Esophagus muscularis mucosa (tissue), 4 donors: ENCODE measurements around the gene LMAN1. TPM values are rescaled to one million over a fixed set of nuclear protein-coding genes. Genes with fewer than 3 reads are reported as not detected.

ENCODE experiments used
- DNase-seq: peaks from one replicate; pipeline ENCODE4 v3.0.0-alpha.2; 2017; ENCODE audit errors: extremely low spot score
- H3K27ac ChIP-seq, 4 donors: fragments of 200-600 bp; sonication (generic); replicated peaks in 1 of 4; 1 replicate in 3 of 4; 2 replicates in 1 of 4; pipeline ENCODE4 v1.5.1; 2016 to 2019; ENCODE audit warnings: mild to moderate bottlenecking in 1 of 4
- H3K27me3 ChIP-seq, 4 donors: fragments of 200-600 bp; sonication (generic); one replicate each; pipeline versions ENCODE4 v1.5.1 to v1.6.0; 2016 to 2019
- H3K36me3 ChIP-seq, 4 donors: fragments of 200-600 bp; sonication (generic); one replicate each; pipeline ENCODE4 v1.5.1; 2016 to 2019
- H3K4me1 ChIP-seq, 4 donors: fragments of 200-600 bp; sonication (generic); one replicate each; pipeline ENCODE4 v1.5.1; 2016 to 2019
- H3K4me3 ChIP-seq, 4 donors: fragments of 200-600 bp; sonication (generic); 1 replicate in 2 of 4; 2 replicates in 2 of 4; pipeline ENCODE4 v1.5.1; 2016 to 2019; ENCODE audit warnings: mild to moderate bottlenecking in 4 of 4, moderate library complexity in 1 of 4
- H3K9me3 ChIP-seq, 4 donors: fragments of 200-600 bp; sonication (generic); 1 replicate in 3 of 4; 2 replicates in 1 of 4; pipeline ENCODE4 v1.5.1; 2016 to 2019
- EP300 ChIP-seq: sonication (generic); formaldehyde crosslinking; IDR thresholded peaks from one replicate; pipeline ENCODE4 v1.6.1; 2017; ENCODE audit warnings: antibody characterized with exemption
- POLR2A ChIP-seq: fragments of 450-650 bp; IDR thresholded peaks from one replicate; pipeline ENCODE4 v1.6.1; 2017; ENCODE audit warnings: antibody characterized with exemption, moderate library complexity, mild to moderate bottlenecking, low read depth
- POLR2AphosphoS5 ChIP-seq, 2 donors: sonication (generic); formaldehyde crosslinking; IDR thresholded peaks; one replicate each; pipeline ENCODE4 v1.6.1; 2017; ENCODE audit warnings: antibody characterized with exemption in 2 of 2
- WGBS: methylation state at CpG from one replicate; pipeline ENCODE4 v1.1.5; 2018; 5-methylcytosine and 5-hydroxymethylcytosine counted together
- intact Hi-C: fragments of 100-400 bp; cut with DNase I; formaldehyde crosslinking; loops from one replicate; pipeline ENCODE4 v1.15.1; 2023
- total RNA-seq, 4 donors: library from RNA; depleted of rRNA; stranded (reverse); fragments of >200 nt; gene quantifications; one replicate each; pipeline versions ENCODE4 v1.1.0 to v1.2.1, GENCODE V29; 2016
- TF ChIP-seq, protein P1 (sequence below), 3 experiments: fragments of 200-600 bp in 2 of 3; fragments of 450-650 bp in 1 of 3; sonication (generic) in 2 of 3; IDR thresholded peaks; one replicate each; pipeline ENCODE4 v1.5.1; 2017 to 2019; ENCODE audit warnings: antibody characterized with exemption in 3 of 3, mild to moderate bottlenecking in 2 of 3, moderate library complexity in 1 of 3

LMAN1 gene
- total RNA-seq, 4 donors from 2014 or later, result 51.8 to 61.4 (median 55.3) TPM

DNA sequence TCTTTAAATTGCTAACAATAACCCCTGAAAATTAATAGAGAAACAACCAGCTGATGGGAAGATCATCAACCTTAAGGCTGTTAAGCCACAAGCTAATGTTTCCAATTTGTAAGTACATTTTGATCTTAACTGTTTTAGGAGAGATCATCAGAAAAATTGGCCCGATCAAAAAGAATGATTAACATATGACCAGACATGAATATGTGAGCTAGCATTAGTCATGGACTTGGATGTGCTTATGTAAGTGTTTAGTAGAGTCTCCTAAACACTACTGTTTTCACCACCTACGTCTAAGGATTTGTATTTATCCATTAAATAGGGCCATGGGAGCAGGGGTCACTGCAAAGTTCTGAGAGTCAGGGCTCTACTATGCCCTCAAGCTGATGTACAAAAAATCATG, 4.3 kb downstream of the LMAN1 start:
- WGBS, result 87% methylated on average over 2 of the region's 2 CpGs
- intact Hi-C loops, result no loop called here

DNA sequence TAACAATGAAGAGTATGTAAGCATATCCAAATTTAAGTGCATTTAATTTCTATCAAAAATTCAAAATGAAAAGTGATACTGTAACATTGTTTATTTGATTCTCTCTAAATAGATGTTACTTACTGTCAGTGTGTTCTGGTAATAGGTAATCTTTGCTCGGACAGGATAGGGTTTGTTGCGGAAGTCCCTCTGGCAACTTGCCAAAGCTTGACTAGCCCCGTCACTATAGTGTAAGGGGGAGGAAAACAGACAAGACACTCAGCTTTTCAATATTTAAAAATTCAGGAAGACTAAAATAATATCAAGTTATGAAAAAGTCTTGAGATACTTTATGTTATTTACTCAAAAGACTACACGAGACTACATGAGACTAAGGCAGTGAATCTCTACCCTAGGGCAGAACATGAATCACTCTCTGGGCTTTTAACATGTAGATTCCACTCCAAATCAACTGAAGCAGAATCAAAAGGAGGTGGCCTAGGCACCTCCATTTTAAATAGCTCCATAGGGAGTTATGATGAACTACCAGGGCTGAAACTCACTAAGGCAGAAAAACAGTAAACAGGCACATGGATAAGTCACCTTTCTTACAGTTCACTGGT, 5.9 kb downstream of the LMAN1 start:
- TF ChIP-seq POLR2A, result no peak
- TF ChIP-seq, protein P1, sequence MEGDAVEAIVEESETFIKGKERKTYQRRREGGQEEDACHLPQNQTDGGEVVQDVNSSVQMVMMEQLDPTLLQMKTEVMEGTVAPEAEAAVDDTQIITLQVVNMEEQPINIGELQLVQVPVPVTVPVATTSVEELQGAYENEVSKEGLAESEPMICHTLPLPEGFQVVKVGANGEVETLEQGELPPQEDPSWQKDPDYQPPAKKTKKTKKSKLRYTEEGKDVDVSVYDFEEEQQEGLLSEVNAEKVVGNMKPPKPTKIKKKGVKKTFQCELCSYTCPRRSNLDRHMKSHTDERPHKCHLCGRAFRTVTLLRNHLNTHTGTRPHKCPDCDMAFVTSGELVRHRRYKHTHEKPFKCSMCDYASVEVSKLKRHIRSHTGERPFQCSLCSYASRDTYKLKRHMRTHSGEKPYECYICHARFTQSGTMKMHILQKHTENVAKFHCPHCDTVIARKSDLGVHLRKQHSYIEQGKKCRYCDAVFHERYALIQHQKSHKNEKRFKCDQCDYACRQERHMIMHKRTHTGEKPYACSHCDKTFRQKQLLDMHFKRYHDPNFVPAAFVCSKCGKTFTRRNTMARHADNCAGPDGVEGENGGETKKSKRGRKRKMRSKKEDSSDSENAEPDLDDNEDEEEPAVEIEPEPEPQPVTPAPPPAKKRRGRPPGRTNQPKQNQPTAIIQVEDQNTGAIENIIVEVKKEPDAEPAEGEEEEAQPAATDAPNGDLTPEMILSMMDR (IDR thresholded peaks at IDR 0.05), result no peak
- TF ChIP-seq POLR2AphosphoS5 (IDR thresholded peaks at IDR 0.05), result no peak
- no peak for TF ChIP-seq EP300
- WGBS, result 81% methylated on average over 4 of the region's 4 CpGs
- intact Hi-C loops, result no loop called here
- DNase-seq, result no peak
- no peaks in the 10 kb centered on the region for H3K9me3 ChIP-seq
- H3K4me1 ChIP-seq, result peaks cover 3 to 22% (median 15%) of the 10 kb centered on the region in 4 donors
- H3K27ac ChIP-seq, result no peak overlapping the region
- H3K27me3 ChIP-seq, result no peaks in the 10 kb centered on the region
- H3K36me3 ChIP-seq, result peaks cover 28 to 83% (median 60%) of the 10 kb centered on the region in 4 donors
- H3K4me3 ChIP-seq, result no peak overlapping the region

More for the DNA sequence above, 4.3 kb downstream of the LMAN1 start:
- H3K4me1 ChIP-seq, result peaks cover 4 to 29% (median 22%) of the 10 kb centered on the region in 4 donors
- no peaks in the 10 kb centered on the region for H3K27me3 ChIP-seq
- H3K4me3 ChIP-seq, result no peak overlapping the region
- DNase-seq, result no peak
- peaks cover 23 to 67% (median 51%) of the 10 kb centered on the region in 4 donors for H3K36me3 ChIP-seq
- no peaks in the 10 kb centered on the region for H3K9me3 ChIP-seq
- TF ChIP-seq POLR2AphosphoS5 (IDR thresholded peaks at IDR 0.05) (no peak), EP300 (no peak), POLR2A (no peak)
- TF ChIP-seq, protein P1 (IDR thresholded peaks at IDR 0.05), result no peak
- H3K27ac ChIP-seq, result no peak overlapping the region

DNA sequence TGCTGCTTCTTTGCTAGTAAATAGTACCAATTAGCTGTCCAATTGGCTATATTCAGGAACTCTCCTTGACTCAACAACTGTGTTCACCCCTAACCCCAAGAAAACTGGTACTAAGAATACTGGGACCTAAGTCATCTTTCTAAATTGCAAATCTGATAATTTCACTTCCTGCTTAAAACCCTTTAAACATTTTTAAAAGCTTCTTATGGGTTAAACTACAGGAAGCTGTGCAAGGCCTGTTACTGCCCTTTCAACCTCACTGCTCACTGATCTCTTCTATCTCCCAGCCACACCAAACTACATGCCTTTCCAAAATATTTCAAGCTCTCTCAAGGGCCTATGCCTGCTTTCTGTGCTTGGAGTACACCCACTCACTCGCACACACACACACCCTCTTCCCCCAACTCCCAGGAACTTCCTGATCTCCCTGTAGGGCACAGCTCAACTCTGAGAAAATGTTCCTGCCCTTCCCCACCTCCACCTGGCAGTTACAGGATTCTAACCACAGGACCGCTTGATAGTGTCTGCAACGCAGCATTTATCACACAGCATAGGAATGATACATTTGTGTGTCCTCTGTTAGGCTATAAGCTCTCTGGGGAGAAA, 6.7 kb downstream of the LMAN1 start:
- H3K4me3 ChIP-seq, result no peak overlapping the region
- H3K9me3 ChIP-seq, result no peaks in the 10 kb centered on the region
- no peaks in the 10 kb centered on the region for H3K27me3 ChIP-seq
- intact Hi-C loops, result no loop called here
- peaks cover 0 to 14% (median 8%) of the 10 kb centered on the region in 4 donors for H3K4me1 ChIP-seq
- H3K36me3 ChIP-seq, result peaks cover 33 to 91% (median 67%) of the 10 kb centered on the region in 4 donors
- DNase-seq, result no peak
- TF ChIP-seq, protein P1 (IDR thresholded peaks at IDR 0.05), result no peak
- TF ChIP-seq POLR2AphosphoS5 (IDR thresholded peaks at IDR 0.05) (no peak), EP300 (no peak), POLR2A (no peak)
- H3K27ac ChIP-seq, result no peak overlapping the region
- WGBS, result 87% methylated on average over 3 of the region's 3 CpGs

DNA sequence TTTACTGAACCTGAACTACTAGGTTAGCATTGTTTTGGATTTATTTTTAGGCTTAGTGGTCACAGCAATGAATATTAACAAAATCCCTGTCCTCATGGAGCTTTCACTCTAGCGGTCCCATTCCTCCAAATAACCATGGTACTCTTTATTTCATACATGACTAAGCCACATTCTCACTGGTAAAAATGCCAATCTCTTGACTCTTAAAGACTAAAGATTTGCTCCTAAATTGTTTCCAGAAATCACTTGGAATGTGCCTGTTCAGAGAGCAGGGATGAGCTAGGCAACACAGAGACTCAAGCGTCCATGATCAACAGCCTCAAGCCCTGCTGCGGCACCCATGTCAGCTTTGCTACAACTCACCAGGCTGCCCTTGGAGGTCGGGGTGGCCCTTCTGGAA, 13.5 kb downstream of the LMAN1 start:
- DNase-seq, result no peak
- peaks cover 36 to 98% (median 66%) of the 10 kb centered on the region in 4 donors for H3K36me3 ChIP-seq
- H3K4me1 ChIP-seq, result no peaks in the 10 kb centered on the region
- no peak overlapping the region for H3K4me3 ChIP-seq
- 100% methylated on average over 4 of the region's 4 CpGs for WGBS
- peaks cover 0 to 1% (median 0%) of the 10 kb centered on the region in 4 donors for H3K9me3 ChIP-seq
- intact Hi-C loops, result no loop called here
- no peak overlapping the region for H3K27ac ChIP-seq
- no peak for TF ChIP-seq POLR2AphosphoS5 (IDR thresholded peaks at IDR 0.05)
- TF ChIP-seq, protein P1 (IDR thresholded peaks at IDR 0.05), result no peak
- TF ChIP-seq POLR2A, result no peak
- TF ChIP-seq EP300, result no peak
- no peaks in the 10 kb centered on the region for H3K27me3 ChIP-seq
